NCI-H526 (cell line): ENCODE results near the gene FES.
A peak's percentile ranks its signal among the peaks of the same experiment; 100 is the strongest.

Source experiments
- DNase-seq, 2 experiments: peaks; one replicate each; lab custom pipeline; 2025; lab: John Stamatoyannopoulos, UW

FES gene

GRCh38 chr15:90876512-90877170, 7.7 kb upstream of the FES start:
- DNase-seq, result no peak

GRCh38 chr15:90877315-90877714, 7.0 kb upstream of the FES start:
- DNase-seq, result no peak

GRCh38 chr15:90877996-90878395, 6.3 kb upstream of the FES start:
- no peak for DNase-seq

- DNase-seq, result no peak
Observed at GRCh38 chr15:90878660-90879059, 5.6 kb upstream of the FES start.

- peak in 1 of 2 experiments; percentile 29 for DNase-seq
Observed at GRCh38 chr15:90879730-90880366, 4.5 kb upstream of the FES start.

- no peak for DNase-seq
Observed at GRCh38 chr15:90880381-90881145, 3.7 kb upstream of the FES start.

GRCh38 chr15:90881181-90881977, 2.9 kb upstream of the FES start:
- peak in 1 of 2 experiments; percentile 76 for DNase-seq

GRCh38 chr15:90881978-90882721, 2.2 kb upstream of the FES start:
- peak in 1 of 2 experiments; percentile 27 for DNase-seq

- peak; percentile 69 to 77 for DNase-seq
Observed at GRCh38 chr15:90882781-90883525, 1.4 kb upstream of the FES start.

GRCh38 chr15:90883526-90883975, 753 bp upstream of the FES start:
- no peak for DNase-seq

GRCh38 chr15:90884719-90885431, 571 bp downstream of the FES start:
- DNase-seq, result peak in 1 of 2 experiments; percentile 53

GRCh38 chr15:90885432-90886290, 1.4 kb downstream of the FES start:
- DNase-seq, result peak; percentile 50 to 81

- no peak for DNase-seq
Observed at GRCh38 chr15:90886291-90886614, 1.9 kb downstream of the FES start.

GRCh38 chr15:90887037-90887481, 2.8 kb downstream of the FES start:
- no peak for DNase-seq

- no peak for DNase-seq
Observed at GRCh38 chr15:90889313-90889730, 5.0 kb downstream of the FES start.

GRCh38 chr15:90889736-90890456, 5.6 kb downstream of the FES start:
- no peak for DNase-seq

- no peak for DNase-seq
Observed at GRCh38 chr15:90890839-90891238, 6.5 kb downstream of the FES start.

GRCh38 chr15:90891346-90891949, 7.1 kb downstream of the FES start:
- no peak for DNase-seq
